GM12872 (cell line): ENCODE measurements around the gene APOBEC3B.
A peak's percentile ranks its signal among the peaks of the same experiment; 100 is the strongest.

Experiments used
- TF ChIP-seq, protein P1 (sequence below): IDR thresholded peaks from 3 replicates; pipeline ENCODE4 v1.5.1; 2011; ENCODE audit warnings: low read depth, mild to moderate bottlenecking, low read length, moderate library complexity; ENCODE audit not compliant: insufficient read depth

APOBEC3B gene

DNA sequence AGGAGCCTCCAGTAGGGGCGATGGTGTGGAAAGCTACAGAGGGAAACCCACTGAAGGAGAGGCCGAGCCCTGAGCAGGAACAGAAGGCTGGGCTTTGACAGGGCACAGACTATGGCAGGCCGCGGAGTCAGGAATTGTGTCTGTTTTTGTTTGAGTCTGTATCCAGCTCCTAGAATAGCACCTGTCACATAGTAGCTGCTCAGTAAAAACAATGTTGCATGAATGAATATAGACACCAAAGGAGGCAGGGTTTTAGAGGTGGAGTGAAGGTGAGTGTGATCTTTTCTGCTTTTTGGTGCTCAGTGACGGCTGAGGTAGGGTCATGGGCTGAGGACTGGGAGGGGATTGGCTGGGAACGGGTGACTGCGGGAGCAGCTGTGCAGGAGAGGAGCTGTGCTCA lies 43.2 kb upstream of the APOBEC3B start:
- TF ChIP-seq, protein P1, sequence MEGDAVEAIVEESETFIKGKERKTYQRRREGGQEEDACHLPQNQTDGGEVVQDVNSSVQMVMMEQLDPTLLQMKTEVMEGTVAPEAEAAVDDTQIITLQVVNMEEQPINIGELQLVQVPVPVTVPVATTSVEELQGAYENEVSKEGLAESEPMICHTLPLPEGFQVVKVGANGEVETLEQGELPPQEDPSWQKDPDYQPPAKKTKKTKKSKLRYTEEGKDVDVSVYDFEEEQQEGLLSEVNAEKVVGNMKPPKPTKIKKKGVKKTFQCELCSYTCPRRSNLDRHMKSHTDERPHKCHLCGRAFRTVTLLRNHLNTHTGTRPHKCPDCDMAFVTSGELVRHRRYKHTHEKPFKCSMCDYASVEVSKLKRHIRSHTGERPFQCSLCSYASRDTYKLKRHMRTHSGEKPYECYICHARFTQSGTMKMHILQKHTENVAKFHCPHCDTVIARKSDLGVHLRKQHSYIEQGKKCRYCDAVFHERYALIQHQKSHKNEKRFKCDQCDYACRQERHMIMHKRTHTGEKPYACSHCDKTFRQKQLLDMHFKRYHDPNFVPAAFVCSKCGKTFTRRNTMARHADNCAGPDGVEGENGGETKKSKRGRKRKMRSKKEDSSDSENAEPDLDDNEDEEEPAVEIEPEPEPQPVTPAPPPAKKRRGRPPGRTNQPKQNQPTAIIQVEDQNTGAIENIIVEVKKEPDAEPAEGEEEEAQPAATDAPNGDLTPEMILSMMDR, result no peak

DNA sequence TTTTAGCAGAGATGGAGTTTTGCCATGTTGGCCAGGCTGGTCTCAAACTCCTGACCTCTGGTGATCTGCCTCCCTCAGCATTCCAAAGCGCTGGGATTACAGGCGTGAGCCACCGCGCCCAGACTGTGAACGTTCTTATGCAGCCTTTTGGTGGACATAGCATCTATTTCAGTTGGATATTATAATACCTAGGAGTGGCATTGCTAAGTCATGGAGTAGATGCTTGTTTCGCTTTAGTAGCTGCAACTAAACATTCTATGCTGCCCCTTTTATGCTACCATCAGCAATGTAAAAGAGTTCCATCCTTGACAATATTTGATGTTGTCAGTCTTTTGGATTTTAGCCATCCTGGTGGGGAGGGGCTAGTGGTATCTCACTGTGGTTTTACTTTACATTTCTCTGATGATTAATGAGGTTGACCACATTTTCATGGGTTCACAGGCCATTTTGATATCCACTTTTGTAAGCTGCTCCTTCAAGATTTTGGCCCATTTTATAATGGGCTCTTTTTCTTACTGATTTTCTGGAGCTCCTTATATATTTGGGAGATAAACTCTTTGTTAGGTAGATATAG lies 41.2 kb upstream of the APOBEC3B start:
- TF ChIP-seq, protein P1, result no peak

DNA sequence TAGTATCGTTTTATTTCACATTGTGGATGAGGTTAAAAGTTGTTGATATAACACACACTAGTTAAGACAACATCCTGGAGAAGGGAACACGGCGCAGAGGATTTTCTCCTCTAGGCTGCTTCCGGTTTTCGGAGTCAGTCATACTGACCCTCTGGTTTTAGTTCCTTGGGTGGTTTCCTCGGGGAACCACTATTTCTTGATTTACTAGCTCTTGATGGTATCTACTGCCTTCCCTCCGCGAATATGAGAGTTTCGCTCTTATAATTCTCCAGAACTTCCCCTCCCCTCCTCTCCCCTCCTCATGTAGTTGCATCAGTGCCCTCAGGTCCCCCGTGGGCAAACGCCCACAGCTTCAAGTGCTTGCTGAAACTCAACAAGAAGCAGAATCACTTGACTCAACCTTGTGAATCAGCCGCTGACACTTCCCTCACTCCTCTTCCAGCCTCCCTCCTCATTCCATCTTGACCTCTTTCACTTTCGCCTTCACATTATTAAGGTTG lies 40.6 kb upstream of the APOBEC3B start:
- TF ChIP-seq, protein P1, result no peak

DNA sequence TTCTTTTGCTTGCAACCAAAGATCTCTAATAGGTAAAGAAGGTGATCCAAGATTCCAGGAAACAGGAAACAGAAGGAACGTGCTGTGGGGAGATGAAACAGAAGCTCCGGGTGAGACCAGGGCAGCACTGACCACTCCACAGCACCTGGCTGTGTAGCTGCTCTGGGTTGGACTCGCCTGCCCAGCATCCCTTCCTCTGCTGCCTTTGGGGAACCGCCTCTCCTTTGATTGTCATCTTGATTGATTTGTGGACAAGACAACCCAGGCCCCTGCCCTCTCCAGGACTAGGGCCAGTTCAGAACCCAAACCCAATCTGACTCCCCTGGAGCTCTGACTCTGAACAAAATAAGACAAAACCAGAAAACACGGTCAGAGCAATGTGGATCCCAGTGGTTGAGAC lies 39.4 kb upstream of the APOBEC3B start:
- TF ChIP-seq, protein P1, result no peak

DNA sequence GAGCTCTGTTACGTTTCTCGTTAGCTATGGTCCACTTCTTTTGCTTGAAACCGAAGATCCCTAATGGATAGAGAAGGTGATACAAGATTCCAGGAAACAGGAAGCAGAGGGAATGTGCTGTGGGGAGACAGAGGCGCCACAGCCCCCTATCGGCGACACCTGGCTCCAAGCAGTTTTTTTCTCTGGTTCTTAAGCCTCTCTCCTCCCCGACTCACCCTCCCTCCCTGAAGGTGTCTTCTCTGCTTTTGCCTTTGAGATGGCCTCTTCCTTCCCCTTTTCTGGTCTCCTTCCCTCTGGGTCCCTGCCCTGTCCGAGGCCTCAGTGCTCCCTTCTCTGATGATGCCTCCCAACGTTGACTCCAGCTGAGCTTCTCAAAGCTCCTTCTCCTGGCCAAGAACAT lies 38.9 kb upstream of the APOBEC3B start:
- TF ChIP-seq, protein P1, result peak; percentile 50

DNA sequence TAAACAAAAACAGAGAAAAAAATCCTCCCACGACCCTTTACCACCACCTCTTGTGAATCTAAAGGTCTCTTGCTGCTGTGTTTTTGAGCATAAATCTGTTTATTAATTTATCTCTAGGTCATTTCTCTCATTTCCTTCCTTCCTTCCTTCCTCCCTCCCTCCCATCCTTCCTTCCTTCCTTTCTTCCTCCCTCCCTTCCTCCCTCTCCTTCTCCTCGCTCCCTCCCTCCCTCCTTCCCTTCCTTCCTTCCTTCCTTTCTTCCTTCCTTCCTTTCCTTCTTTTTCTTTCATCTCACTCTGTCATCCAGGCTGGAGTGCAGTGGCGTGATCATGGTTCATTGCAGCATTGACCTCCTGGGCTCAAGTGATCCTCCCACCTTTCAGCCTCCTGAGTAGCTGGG lies 38.3 kb upstream of the APOBEC3B start:
- TF ChIP-seq, protein P1, result no peak

DNA sequence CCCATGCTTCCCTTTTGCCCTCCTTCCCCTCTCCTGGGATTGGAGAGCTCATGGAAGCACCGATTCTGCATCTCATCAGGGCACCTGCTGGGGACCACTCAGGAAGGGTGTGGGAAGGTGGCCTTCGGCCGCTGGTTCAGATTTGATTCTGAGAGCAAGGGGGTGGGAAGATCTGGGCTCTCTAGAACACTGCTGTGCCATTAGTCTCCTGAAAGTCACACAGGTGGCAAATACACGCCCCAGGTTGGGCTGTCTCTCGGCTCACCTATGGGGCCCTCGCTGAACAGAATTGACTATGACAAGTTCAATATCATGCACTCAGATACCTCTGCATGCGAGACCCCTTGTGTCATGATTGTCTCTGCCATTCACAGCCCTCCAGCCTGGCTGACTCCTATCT lies 37.5 kb upstream of the APOBEC3B start:
- TF ChIP-seq, protein P1, result no peak
